H1 (cell line): ENCODE data around the gene CCDC200. TPM values are rescaled to one million over a fixed set of nuclear protein-coding genes. Genes with fewer than 3 reads are reported as not detected.

Experiments used
- CHD7 ChIP-seq: fragments of 300-600 bp; sonication (generic); IDR thresholded peaks from 2 replicates; pipeline ENCODE4 v1.7.1; 2012; ENCODE audit warnings: low read length, moderate library complexity, mild to moderate bottlenecking, inconsistent platforms; ENCODE audit not compliant: insufficient replicate concordance
- polyA plus RNA-seq, 7 experiments: library from polyadenylated mRNA; depleted of rRNA in 3 of 7; stranded (reverse) in 5 of 7; unstranded in 2 of 7; fragments of >200 nt in 5 of 7; fragments of 200-250 nt in 2 of 7; gene quantifications; 1 replicate in 5 of 7; 2 replicates in 1 of 7; 4 replicates in 1 of 7; pipeline versions ENCODE4 v1.2.1 to v1.2.3, GENCODE V29; 2011 to 2013; ENCODE audit warnings: missing spikeins in 2 of 7, mixed read lengths in 2 of 7
- total RNA-seq: library from RNA; stranded (reverse); fragmentation: NEBNext Ultra II Directional; extraction: Animal tissue kit (Norgen Biotek cat#: 25700); gene quantifications from 2 replicates; pipeline ENCODE4 v1.2.1, GENCODE V29; 2021

Gene CCDC200
- total and polyA plus RNA-seq, 2 of the 8 experiments (the other 6 are each of a cell fraction or from before 2014, with no cell fraction given), result 0.11 TPM; not detected in 1

GRCh38 chr17:43216369-43216761 lies 12.1 kb downstream of the CCDC200 start (continued):
- no peak for TF ChIP-seq CHD7
